GM12878 (cell line): Measurements from ENCODE around the gene INPP4B. TPM values are rescaled to one million over a fixed set of nuclear protein-coding genes. Genes with fewer than 3 reads are reported as not detected.

Experiments
- ATAC-seq: fragments of 200-7000 bp; cut with Tn5 transposase; 3 replicates; pipeline ENCODE4 v1.9.1; 2020; ENCODE audit warnings: mild to moderate bottlenecking, moderate library complexity
- BruUV-seq: library from RNA; stranded (reverse); fragments of 400-500 nt; replicated peaks from 2 replicates; lab custom pipeline; 2021; lab: Mats Ljungman, UMichigan
- CTCF ChIA-PET: fragments of 300-600 bp; sonication (Branson Sonifier 250); formaldehyde crosslinking; extraction: SDS; loops from one replicate; lab custom pipeline; 2021; ENCODE audit warnings: inconsistent platforms; lab: Yijun Ruan, JAX
- POLR2A ChIA-PET: fragments of 350-600 bp; formaldehyde crosslinking; extraction: SDS; loops from one replicate; lab custom pipeline; 2021; ENCODE audit warnings: inconsistent platforms; lab: Charles Lee
- RAD21 ChIA-PET: fragments of 300-600 bp; sonication (Branson Sonifier 250); formaldehyde crosslinking; loops from one replicate; lab custom pipeline; 2023; ENCODE audit warnings: antibody characterized with exemption; ENCODE audit not compliant: unreplicated experiment; lab: Charles Lee
- SMC1A ChIA-PET: fragments of 300-600 bp; sonication (Branson Sonifier 250); formaldehyde crosslinking; loops from one replicate; lab custom pipeline; 2023; ENCODE audit not compliant: unreplicated experiment, uncharacterized antibody; lab: Charles Lee
- DNase-seq: peaks from one replicate; pipeline ENCODE4 v3.0.0-alpha.2; 2011; ENCODE audit warnings: low read depth, low spot score
- FAIRE-seq: peaks from 3 replicates; lab custom pipeline; 2011; peaks lifted over from hg19 to GRCh38; lab: Jason Lieb, UNC
- H2AFZ ChIP-seq: 2 replicates; pipeline ENCODE4 v1.6.0; 2011; ENCODE audit warnings: low read depth, low read length, control low read depth; ENCODE audit not compliant: control insufficient read depth
- H3K27ac ChIP-seq: 2 replicates; pipeline ENCODE4 v1.5.1; 2011; ENCODE audit warnings: control low read depth; ENCODE audit not compliant: control insufficient read depth, insufficient read depth
- H3K27me3 ChIP-seq, 2 experiments: replicated peaks in 1 of 2; 2 replicates each; pipeline versions ENCODE4 v1.6.0 to v1.6.1; 2011; ENCODE audit warnings: low read length in 1 of 2; ENCODE audit not compliant: control insufficient read depth in 2 of 2, insufficient read depth in 2 of 2
- H3K36me3 ChIP-seq, 2 experiments: 2 replicates each; pipeline ENCODE4 v1.5.1; 2011; ENCODE audit warnings: low read length in 1 of 2; ENCODE audit not compliant: control insufficient read depth in 2 of 2, insufficient read depth in 2 of 2
- H3K4me1 ChIP-seq: 2 replicates; pipeline ENCODE4 v1.6.1; 2011; ENCODE audit warnings: mild to moderate bottlenecking, low read length, moderate library complexity, mixed read lengths; ENCODE audit not compliant: control insufficient read depth, insufficient read depth
- H3K4me2 ChIP-seq: 2 replicates; pipeline ENCODE4 v1.6.0; 2011; ENCODE audit warnings: control low read depth; ENCODE audit not compliant: control insufficient read depth, insufficient read depth
- H3K4me3 ChIP-seq: fragments of 200-600 bp; sonication (generic); 2 replicates; pipeline ENCODE4 v1.5.1; 2016
- H3K79me2 ChIP-seq: 2 replicates; pipeline ENCODE4 v1.6.0; 2011; ENCODE audit warnings: low read length; ENCODE audit not compliant: control insufficient read depth, insufficient read depth
- H3K9ac ChIP-seq: 2 replicates; pipeline ENCODE4 v1.8.0; 2011; ENCODE audit warnings: low read length, control low read depth, mixed read lengths; ENCODE audit not compliant: control insufficient read depth, insufficient read depth
- H3K9me3 ChIP-seq: replicated peaks from 3 replicates; pipeline ENCODE4 v1.5.1; 2011; ENCODE audit warnings: mild to moderate bottlenecking, low read length; ENCODE audit not compliant: control insufficient read depth, insufficient read depth
- H4K20me1 ChIP-seq: 2 replicates; pipeline ENCODE4 v1.6.0; 2011; ENCODE audit not compliant: control insufficient read depth, insufficient read depth
- CHD4 ChIP-seq: fragments of 200-600 bp; sonication (generic); IDR thresholded peaks from 2 replicates; pipeline ENCODE4 v1.6.1; 2016; ENCODE audit warnings: mild to moderate bottlenecking
- EED ChIP-seq: sonication (generic); IDR thresholded peaks from 2 replicates; pipeline ENCODE4 v1.6.1; 2016; ENCODE audit warnings: antibody characterized with exemption, low read depth
- ESRRA ChIP-seq: IDR thresholded peaks from 2 replicates; pipeline ENCODE4 v1.6.1; 2012; ENCODE audit warnings: mild to moderate bottlenecking, low read length, improper control_type of control experiment
- FOS ChIP-seq: IDR thresholded peaks from 3 replicates; pipeline ENCODE4 v1.6.1; 2011; ENCODE audit warnings: borderline replicate concordance; ENCODE audit not compliant: insufficient read length; ENCODE audit errors: extremely low read depth
- NFIC ChIP-seq: IDR thresholded peaks from 2 replicates; pipeline ENCODE4 v1.6.1; 2012; ENCODE audit warnings: low read depth, mild to moderate bottlenecking, inconsistent platforms, low read length, moderate library complexity
- RB1 ChIP-seq: fragments of 450-650 bp; formaldehyde crosslinking; IDR thresholded peaks from 2 replicates; pipeline ENCODE4 v1.6.1; 2017; ENCODE audit warnings: mild to moderate bottlenecking, borderline replicate concordance
- SIN3A ChIP-seq: IDR thresholded peaks from 2 replicates; pipeline ENCODE4 v1.6.1; 2012; ENCODE audit warnings: low read depth, low read length, improper control_type of control experiment
- TCF12 ChIP-seq: IDR thresholded peaks from 2 replicates; pipeline ENCODE4 v1.6.1; 2011; ENCODE audit warnings: low read depth, mild to moderate bottlenecking, low read length
- YY1 ChIP-seq: IDR thresholded peaks from 2 replicates; pipeline ENCODE4 v1.6.1; 2011; ENCODE audit warnings: low read depth, mild to moderate bottlenecking, low read length
- ZZZ3 ChIP-seq: IDR thresholded peaks from 2 replicates; pipeline ENCODE4 v1.6.1; 2011; ENCODE audit warnings: low read depth; ENCODE audit not compliant: control insufficient read depth, insufficient read length
- WGBS: methylation state at CpG from one replicate; pipeline ENCODE4 v1.1.6; 2016; ENCODE audit warnings: low lambda C conversion rate; ENCODE audit not compliant: insufficient replicate concordance, insufficient coverage; ENCODE audit errors: missing lambda C conversion rate; 5-methylcytosine and 5-hydroxymethylcytosine counted together
- in situ Hi-C: fragments of 300-500 bp; cut with MboI; formaldehyde crosslinking; loops from 9 replicates; pipeline ENCODE4 v1.14.3; 2018; ENCODE audit warnings: mixed read lengths
- intact Hi-C: fragments of 100-400 bp; cut with micrococcal nuclease; formaldehyde crosslinking; loops from one replicate; pipeline ENCODE4 v1.14.2; 2022; ENCODE audit not compliant: unreplicated experiment
- polyA plus RNA-seq, 11 experiments: library from polyadenylated mRNA; depleted of rRNA in 4 of 11; unstranded in 6 of 11; stranded (reverse) in 5 of 11; fragments of >200 nt; fragmentation: Nextera tagmentation in 4 of 11; fragmentation: Illumina TruSeq in 1 of 11; extraction: Ambion mirVana in 4 of 11; extraction: Trizol in 1 of 11; gene quantifications; 1 replicate in 1 of 11; 2 replicates in 10 of 11; pipeline versions ENCODE4 v1.2.1 to v1.2.3, GENCODE V29; 2011 to 2016; ENCODE audit warnings: inconsistent platforms in 2 of 11, missing spikeins in 2 of 11, low read depth in 1 of 11
- total RNA-seq, 4 experiments: library from RNA; depleted of rRNA in 3 of 4; stranded (reverse); fragments of >200 nt in 3 of 4; fragmentation: Illumina TruSeq in 1 of 4; extraction: Trizol in 1 of 4; gene quantifications; 2 replicates each; pipeline versions ENCODE4 v1.2.1 to v1.2.3, GENCODE V29; 2013 to 2021
- TF ChIP-seq, protein P1 (sequence below): fragments of 450-650 bp; IDR thresholded peaks from 2 replicates; pipeline ENCODE4 v1.6.1; 2018; ENCODE audit warnings: borderline replicate concordance, mild to moderate bottlenecking; ENCODE audit not compliant: partially characterized antibody

INPP4B gene
- total and polyA plus RNA-seq, 10 of the 15 experiments (the other 5 are each of a cell fraction or from before 2014, with no cell fraction given), result 0.53 to 11.2 (median 0.95) TPM

GRCh38 chr4:142467088-142467487 is 379.0 kb downstream of the INPP4B start:
- H3K4me1 ChIP-seq, result no peaks in the 10 kb centered on the region
- H3K9me3 ChIP-seq, result no peaks in the 10 kb centered on the region
- H2AFZ ChIP-seq, result no peak overlapping the region
- ChIA-PET RAD21 (interaction anchor here (1.6 kb wide), 1 partner anchor 111 kb away, joined by 3 read pairs; no protein-coding TSS in a partner anchor), SMC1A (interaction anchor here (0.9 to 3.0 kb wide), 2 partner anchors 12 kb away, joined by 3 to 17 read pairs; no protein-coding TSS in a partner anchor), POLR2A (no interaction called here), CTCF (interaction anchor here (1.4 to 2.1 kb wide), 2 partner anchors 14 to 30 kb away, joined by 3 to 7 read pairs; no protein-coding TSS in a partner anchor)
- BruUV-seq, result no TSS peak
- no peak overlapping the region for H3K27ac ChIP-seq
- in situ Hi-C loops (no loop called here), intact Hi-C loops (no loop called here)
- no peaks in the 10 kb centered on the region for H4K20me1 ChIP-seq
- H3K27me3 ChIP-seq, result no peaks in the 10 kb centered on the region
- ATAC-seq (peak; percentile 41), DNase-seq (no peak), FAIRE-seq (no peak)
- H3K4me3 ChIP-seq, result no peak overlapping the region
- TF ChIP-seq FOS, result no peak
- TF ChIP-seq ESRRA, result no peak
- no peak for TF ChIP-seq ZZZ3
- TF ChIP-seq, protein P1, sequence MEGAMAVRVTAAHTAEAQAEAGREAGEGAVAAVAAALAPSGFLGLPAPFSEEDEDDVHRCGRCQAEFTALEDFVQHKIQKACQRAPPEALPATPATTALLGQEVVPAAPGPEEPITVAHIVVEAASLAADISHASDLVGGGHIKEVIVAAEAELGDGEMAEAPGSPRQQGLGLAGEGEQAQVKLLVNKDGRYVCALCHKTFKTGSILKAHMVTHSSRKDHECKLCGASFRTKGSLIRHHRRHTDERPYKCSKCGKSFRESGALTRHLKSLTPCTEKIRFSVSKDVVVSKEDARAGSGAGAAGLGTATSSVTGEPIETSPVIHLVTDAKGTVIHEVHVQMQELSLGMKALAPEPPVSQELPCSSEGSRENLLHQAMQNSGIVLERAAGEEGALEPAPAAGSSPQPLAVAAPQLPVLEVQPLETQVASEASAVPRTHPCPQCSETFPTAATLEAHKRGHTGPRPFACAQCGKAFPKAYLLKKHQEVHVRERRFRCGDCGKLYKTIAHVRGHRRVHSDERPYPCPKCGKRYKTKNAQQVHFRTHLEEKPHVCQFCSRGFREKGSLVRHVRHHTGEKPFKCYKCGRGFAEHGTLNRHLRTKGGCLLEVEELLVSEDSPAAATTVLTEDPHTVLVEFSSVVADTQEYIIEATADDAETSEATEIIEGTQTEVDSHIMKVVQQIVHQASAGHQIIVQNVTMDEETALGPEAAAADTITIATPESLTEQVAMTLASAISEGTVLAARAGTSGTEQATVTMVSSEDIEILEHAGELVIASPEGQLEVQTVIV, result no peak
- no peak overlapping the region for H3K4me2 ChIP-seq
- no peak overlapping the region for H3K9ac ChIP-seq
- H3K79me2 ChIP-seq, result no peaks in the 10 kb centered on the region
- 21% methylated on average over 4 of the region's 4 CpGs for WGBS
- H3K36me3 ChIP-seq, result no peaks in the 10 kb centered on the region

DNA sequence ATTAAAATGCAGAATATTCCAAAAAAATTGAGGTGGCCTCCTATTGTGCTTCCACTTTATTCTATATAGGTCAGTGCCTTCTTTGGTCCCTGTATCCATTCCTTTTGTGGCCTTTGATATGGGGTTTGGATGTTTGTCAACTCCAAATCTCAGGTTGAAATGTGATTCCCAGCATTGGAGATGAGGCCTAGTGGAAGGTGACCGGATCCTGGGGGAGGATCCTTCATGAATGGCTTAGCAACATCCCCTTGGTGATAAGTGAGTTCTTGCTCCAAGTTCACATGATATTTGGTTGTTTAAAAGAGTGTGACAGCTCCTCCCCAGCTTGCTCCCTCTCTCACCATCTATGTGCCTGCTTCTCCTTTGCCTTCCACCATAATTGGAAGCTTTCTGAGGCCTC is 380.6 kb downstream of the INPP4B start:
- POLR2A ChIA-PET, result no interaction called here
- SMC1A ChIA-PET, result no interaction called here
- CTCF ChIA-PET, result no interaction called here

More for the DNA sequence above, 380.6 kb downstream of the INPP4B start:
- H3K9ac ChIP-seq, result no peak overlapping the region
- in situ Hi-C loops, result no loop called here
- no peak overlapping the region for H2AFZ ChIP-seq
- no peaks in the 10 kb centered on the region for H3K27me3 ChIP-seq
- DNase-seq (no peak), FAIRE-seq (no peak)
- no peaks in the 10 kb centered on the region for H3K79me2 ChIP-seq
- TF ChIP-seq EED, result no peak
- no peak for TF ChIP-seq CHD4
- TF ChIP-seq RB1, result no peak
- TF ChIP-seq NFIC, result no peak
- no peak for TF ChIP-seq SIN3A
- TF ChIP-seq TCF12, result no peak
- TF ChIP-seq YY1, result no peak
- TF ChIP-seq, all 136 proteins: peak for 0
- BruUV-seq, result no TSS peak
- intact Hi-C loops, result no loop called here
- WGBS, result 0% methylated on average over 1 of the region's 1 CpG
- Histone ChIP-seq H3K4me2 (no peak overlapping the region), H3K4me1 (no peaks in the 10 kb centered on the region), H3K27ac (no peak overlapping the region), H3K9me3 (no peaks in the 10 kb centered on the region), H4K20me1 (no peaks in the 10 kb centered on the region), H3K4me3 (no peak overlapping the region), H3K36me3 (no peaks in the 10 kb centered on the region)
- RAD21 ChIA-PET, result no interaction called here
- ATAC-seq, result no peak
